ENCODE measurements around the gene MALT1.

DNA sequence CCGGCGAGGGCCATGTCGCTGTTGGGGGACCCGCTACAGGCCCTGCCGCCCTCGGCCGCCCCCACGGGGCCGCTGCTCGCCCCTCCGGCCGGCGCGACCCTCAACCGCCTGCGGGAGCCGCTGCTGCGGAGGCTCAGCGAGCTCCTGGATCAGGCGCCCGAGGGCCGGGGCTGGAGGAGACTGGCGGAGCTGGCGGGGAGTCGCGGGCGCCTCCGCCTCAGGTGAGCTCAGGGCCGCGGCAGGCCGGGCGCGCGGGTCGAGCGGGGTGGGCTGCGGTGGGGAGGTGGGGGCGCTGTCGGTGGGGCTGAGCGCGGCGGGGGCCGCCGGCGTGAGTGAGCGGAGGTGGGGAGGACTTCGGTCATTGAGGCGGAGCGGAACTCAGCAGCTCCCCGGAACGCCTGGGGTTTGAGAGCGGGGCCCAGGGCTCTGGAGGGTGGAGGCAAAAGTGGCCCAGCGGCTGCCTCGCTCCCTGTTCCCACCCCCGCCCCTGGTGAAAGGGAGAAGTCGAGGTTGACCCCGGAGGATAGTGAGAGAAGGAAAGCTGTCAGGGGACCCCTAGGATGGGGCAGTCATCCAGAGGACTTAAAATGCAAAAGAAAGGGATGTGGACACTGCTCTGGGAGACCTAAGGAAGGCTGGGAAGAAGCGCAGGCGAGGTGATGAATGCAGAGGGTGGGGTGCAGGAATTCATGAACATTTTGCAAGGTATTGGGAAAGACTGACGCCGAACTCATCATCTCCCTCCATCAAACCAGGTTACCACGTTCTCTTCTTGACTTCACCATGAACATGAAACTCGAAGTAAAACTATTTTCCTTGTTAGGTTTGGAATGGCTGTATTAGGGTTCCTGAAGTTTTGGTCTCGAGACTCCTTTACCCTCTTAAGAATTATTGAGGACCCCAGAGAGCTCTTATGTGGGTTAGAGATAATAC lies 633 bp downstream of the MALT1 start:
- TF ChIP-seq POLR2AphosphoS5 (IDR thresholded peaks at IDR 0.05; ENCODE audit: low read depth, low read length) (no peak), POLR2A (IDR thresholded peaks at IDR 0.05; ENCODE audit: low read depth, low read length) (no peak)

All from GM12892 (cell line).